ENCODE data around the gene COX15. TPM values are rescaled to one million over a fixed set of nuclear protein-coding genes. Genes with fewer than 3 reads are reported as not detected.

Gene COX15
- total and polyA plus RNA-seq, 2 of the 4 experiments (the other 2 are of a cell fraction): 18.9 to 40.1 TPM

GRCh38 chr10:99770408-99771045 lies 38.6 kb upstream of the COX15 start:
- H3K56ac ChIP-seq (ENCODE audit: extremely low read depth, insufficient read depth, low read length): no peak overlapping the region
- no peak overlapping the region for H3K27ac ChIP-seq (ENCODE audit: insufficient read depth, low read length)
- H4K8ac ChIP-seq (ENCODE audit: low read depth in 2 of 2, low read length in 2 of 2): no peak overlapping the region
- H4K91ac ChIP-seq (ENCODE audit: insufficient read depth, low read depth, low read length): no peak overlapping the region
- H4K5ac ChIP-seq (ENCODE audit: low read depth, low read length): no peak overlapping the region
- in situ Hi-C loops (cut with MboI; ENCODE audit: low sequenced_read_pairs): no loop called here
- no peak overlapping the region for H2AK9ac ChIP-seq (replicated peaks; ENCODE audit: low read depth, low read length, poor library complexity)
- H2BK5ac ChIP-seq (ENCODE audit: low read depth, low read length, poor library complexity, severe bottlenecking): no peak overlapping the region
- H3K9me1 ChIP-seq (ENCODE audit: insufficient read depth, low read length): no peaks in the 10 kb centered on the region
- H3K23ac ChIP-seq (ENCODE audit: low read depth, low read length): no peak overlapping the region
- H2AK5ac ChIP-seq (ENCODE audit: low read depth, low read length): no peak overlapping the region
- H3K4me2 ChIP-seq (ENCODE audit: low read depth, low read length): no peak overlapping the region
- H3K18ac ChIP-seq (ENCODE audit: low read depth, low read length): no peak overlapping the region
- no peaks in the 10 kb centered on the region for H3K79me1 ChIP-seq (ENCODE audit: low read depth in 1 of 2, low read length in 2 of 2)
- WGBS, 2 experiments (ENCODE audit: extremely low coverage in 2 of 2, insufficient read length in 1 of 2): 100% methylated on average over 1 of the region's 4 CpGs; no CpG with 5 or more reads in 1 of the 2 experiments
- H3K36me3 ChIP-seq (ENCODE audit: control insufficient read depth, insufficient read depth, low read length): no peaks in the 10 kb centered on the region
- no peaks in the 10 kb centered on the region for H3K9me3 ChIP-seq (ENCODE audit: control insufficient read depth, insufficient read depth, low read length)
- no peak overlapping the region for H3K4ac ChIP-seq (ENCODE audit: low read depth, low read length)
- no peak for TF ChIP-seq NFE2L2 (IDR thresholded peaks at IDR 0.05; ENCODE audit: low read depth, low read length)
- no peak for TF ChIP-seq SMC3 (IDR thresholded peaks at IDR 0.05; ENCODE audit: low read depth, low read length)
- no peak for TF ChIP-seq FOS (IDR thresholded peaks at IDR 0.05; ENCODE audit: low read depth, low read length)
- TF ChIP-seq CHD1 (IDR thresholded peaks at IDR 0.05; ENCODE audit: low read depth, low read length): no peak
- no peak for TF ChIP-seq BHLHE40 (IDR thresholded peaks at IDR 0.05; ENCODE audit: low read depth, low read length)
- no peak for TF ChIP-seq RCOR1 (IDR thresholded peaks at IDR 0.05; ENCODE audit: insufficient replicate concordance, low read length)
- TF ChIP-seq MXI1 (IDR thresholded peaks at IDR 0.05; ENCODE audit: borderline replicate concordance, low read depth, low read length): no peak
- TF ChIP-seq ELK1 (IDR thresholded peaks at IDR 0.05; ENCODE audit: borderline replicate concordance, low read depth, low read length): no peak
- ChIA-PET CTCF (no interaction called here), POLR2A (ENCODE audit: unreplicated experiment) (no interaction called here)
- no TSS peak for BruUV-seq (replicated peaks)
- intact Hi-C loops (cut with micrococcal nuclease): no loop called here
- H2AFZ ChIP-seq (replicated peaks; ENCODE audit: low read length, poor library complexity): no peak overlapping the region
- no peak overlapping the region for H2BK20ac ChIP-seq (ENCODE audit: low read depth, low read length)
- no peaks in the 10 kb centered on the region for H3K27me3 ChIP-seq (ENCODE audit: control insufficient read depth, insufficient read depth, low read length)
- peaks cover 6% of the 10 kb centered on the region for H3K4me1 ChIP-seq (ENCODE audit: control insufficient read depth, insufficient read depth, low read length)
- ATAC-seq (ENCODE audit: low read depth): no peak
- H3K4me3 ChIP-seq (ENCODE audit: insufficient read depth, low read depth, low read length): no peak overlapping the region
- H3K14ac ChIP-seq (replicated peaks; ENCODE audit: low read depth, low read length): no peak overlapping the region
- no peak for DNase-seq
- dilution Hi-C loops (cut with HindIII; ENCODE audit: low sequenced_read_pairs, unreplicated experiment): no loop called here
- no peak overlapping the region for H3K9ac ChIP-seq (ENCODE audit: low read depth, low read length)
- no peak overlapping the region for H2BK120ac ChIP-seq (ENCODE audit: low read depth, low read length)
- H2BK15ac ChIP-seq (ENCODE audit: low read depth, low read length): no peak overlapping the region
- no peaks in the 10 kb centered on the region for H4K20me1 ChIP-seq (ENCODE audit: insufficient read depth, low read length)
